Nephron progenitor cell (in vitro differentiated cells): ENCODE measurements around the gene AOX1.

Experiments used
- DNase-seq: peaks from one replicate; pipeline ENCODE4 v3.0.0; 2021
- H3K27ac Mint-ChIP-seq: 2 replicates; pipeline ENCODE4 v1.8.0; 2021; ENCODE audit warnings: mild to moderate bottlenecking, moderate library complexity, mixed read lengths
- H3K27me3 Mint-ChIP-seq: 2 replicates; pipeline ENCODE4 v1.8.0; 2021; ENCODE audit warnings: mild to moderate bottlenecking, low read depth, mixed read lengths; ENCODE audit not compliant: poor library complexity
- H3K36me3 Mint-ChIP-seq: 2 replicates; pipeline ENCODE4 v1.8.0; 2021; ENCODE audit warnings: low read depth, mixed read lengths
- H3K4me1 Mint-ChIP-seq: 2 replicates; pipeline ENCODE4 v1.8.0; 2021; ENCODE audit warnings: mixed read lengths
- H3K4me3 Mint-ChIP-seq: 2 replicates; pipeline ENCODE4 v1.8.0; 2021; ENCODE audit warnings: mild to moderate bottlenecking, moderate library complexity, mixed read lengths
- H3K9me3 Mint-ChIP-seq: 2 replicates; pipeline ENCODE4 v1.8.0; 2021; ENCODE audit warnings: mild to moderate bottlenecking, moderate library complexity, mixed read lengths
- CTCF ChIP-seq: fragments of 200-600 bp; sonication (generic); IDR thresholded peaks from 2 replicates; pipeline ENCODE4 v1.5.0; 2021; ENCODE audit warnings: antibody characterized with exemption

AOX1 gene

GRCh38 chr2:200652158-200652557, 66.3 kb downstream of the AOX1 start:
- Mint-ChIP-seq H3K36me3 (peaks cover 10% of the 10 kb centered on the region), H3K4me3 (no peak overlapping the region), H3K27ac (no peak overlapping the region), H3K27me3 (peaks cover 6% of the 10 kb centered on the region), H3K4me1 (peaks cover 17% of the 10 kb centered on the region), H3K9me3 (peaks cover 13% of the 10 kb centered on the region)
- DNase-seq: no peak
- TF ChIP-seq CTCF: no peak

GRCh38 chr2:200653021-200653420, 67.2 kb downstream of the AOX1 start:
- Mint-ChIP-seq H3K4me3 (no peak overlapping the region), H3K36me3 (peaks cover 3% of the 10 kb centered on the region), H3K27me3 (peaks cover 6% of the 10 kb centered on the region), H3K27ac (no peak overlapping the region), H3K4me1 (peaks cover 17% of the 10 kb centered on the region), H3K9me3 (peaks cover 4% of the 10 kb centered on the region)
- no peak for DNase-seq
- no peak for TF ChIP-seq CTCF

- DNase-seq: no peak
- Mint-ChIP-seq H3K4me1 (peaks cover 3% of the 10 kb centered on the region), H3K27me3 (peaks cover 5% of the 10 kb centered on the region), H3K9me3 (no peaks in the 10 kb centered on the region), H3K27ac (no peak overlapping the region), H3K36me3 (no peaks in the 10 kb centered on the region), H3K4me3 (no peak overlapping the region)
- no peak for TF ChIP-seq CTCF
These were observed 69.0 kb downstream of the AOX1 start for GRCh38 chr2:200654823-200655222.

- no peak overlapping the region for H3K4me3 Mint-ChIP-seq
- no peaks in the 10 kb centered on the region for H3K9me3 Mint-ChIP-seq
- TF ChIP-seq CTCF: no peak
- H3K27ac Mint-ChIP-seq: no peak overlapping the region
- H3K36me3 Mint-ChIP-seq: no peaks in the 10 kb centered on the region
- H3K4me1 Mint-ChIP-seq: no peaks in the 10 kb centered on the region
- DNase-seq: no peak
- peaks cover 4% of the 10 kb centered on the region for H3K27me3 Mint-ChIP-seq
These were observed 70.2 kb downstream of the AOX1 start for GRCh38 chr2:200655918-200656580.

- H3K4me3 Mint-ChIP-seq: no peak overlapping the region
- peaks cover 4% of the 10 kb centered on the region for H3K27me3 Mint-ChIP-seq
These were observed 72.6 kb downstream of the AOX1 start for GRCh38 chr2:200658278-200658864.

More at GRCh38 chr2:200658278-200658864, 72.6 kb downstream of the AOX1 start:
- Mint-ChIP-seq H3K36me3 (no peaks in the 10 kb centered on the region), H3K4me1 (no peaks in the 10 kb centered on the region), H3K9me3 (no peaks in the 10 kb centered on the region), H3K27ac (no peak overlapping the region)
- no peak for TF ChIP-seq CTCF
- no peak for DNase-seq
